Measurements from ENCODE around the gene INIP. TPM values are rescaled to one million over a fixed set of nuclear protein-coding genes. Genes with fewer than 3 reads are reported as not detected.

Gene INIP
- total RNA-seq, 2 donors from 2014 or later = 31.3 to 39.5 TPM

Other genes with a start within 250 kb of the INIP start
- gene KIAA1958, start 231.3 kb downstream of the INIP start, total RNA-seq = 10 to 100 TPM in 1 of 2 donors, 1 to 10 TPM in 1; 3.5 to 14.6 TPM
- 1 to 10 TPM; 6.1 to 6.2 TPM for gene SNX30, start 32.6 kb upstream of the INIP start, total RNA-seq
- gene SLC46A2, start 172.8 kb upstream of the INIP start, total RNA-seq = not detected

All from natural killer cell treated with Interleukin-12 subunit alpha and Interleukin-12 subunit beta and Interleukin-15 and Interleukin-18, amount 100 ng/mL, for 72 hours (primary cell).